HepG2 (cell line): Measurements from ENCODE around the gene KLHL12. TPM values are rescaled to one million over a fixed set of nuclear protein-coding genes. Genes with fewer than 3 reads are reported as not detected.

ENCODE experiments used
- ARNT ChIP-seq: fragments of 450-650 bp; IDR thresholded peaks from 2 replicates; pipeline ENCODE4 v1.6.1; 2017
- BRD4 ChIP-seq: sonication (generic); formaldehyde crosslinking; IDR thresholded peaks from 2 replicates; pipeline ENCODE4 v1.4.0; 2020; ENCODE audit warnings: missing genetic modification reagents
- CENPX ChIP-seq: sonication (generic); formaldehyde crosslinking; IDR thresholded peaks from 2 replicates; pipeline ENCODE4 v1.9.0; 2021; ENCODE audit warnings: mild to moderate bottlenecking, missing genetic modification reagents, moderate library complexity
- CHD4 ChIP-seq: fragments of 200-600 bp; sonication (generic); IDR thresholded peaks from 2 replicates; pipeline ENCODE4 v1.7.0; 2017; ENCODE audit warnings: mild to moderate bottlenecking, low read length, borderline replicate concordance
- MAFG ChIP-seq: sonication (generic); formaldehyde crosslinking; IDR thresholded peaks from 2 replicates; pipeline ENCODE4 v1.5.1; 2020; ENCODE audit warnings: mild to moderate bottlenecking, missing genetic modification reagents
- MATR3 ChIP-seq: sonication (generic); formaldehyde crosslinking; IDR thresholded peaks from 2 replicates; pipeline ENCODE4 v1.4.0; 2020; ENCODE audit warnings: missing genetic modification reagents
- MEIS1 ChIP-seq: sonication (generic); formaldehyde crosslinking; IDR thresholded peaks from 2 replicates; pipeline ENCODE4 v1.9.0; 2021; ENCODE audit warnings: mild to moderate bottlenecking, missing genetic modification reagents, moderate library complexity, borderline replicate concordance
- MYC ChIP-seq: sonication (generic); formaldehyde crosslinking; IDR thresholded peaks from 2 replicates; pipeline ENCODE4 v1.9.0; 2021; ENCODE audit warnings: missing genetic modification reagents, borderline replicate concordance
- PCBP1 ChIP-seq: fragments of 200-400 bp; formaldehyde crosslinking; IDR thresholded peaks from 2 replicates; pipeline ENCODE4 v1.6.1; 2017; ENCODE audit warnings: mild to moderate bottlenecking, low read depth, low read length, borderline replicate concordance
- RBFOX2 ChIP-seq: fragments of 200-400 bp; formaldehyde crosslinking; IDR thresholded peaks from 2 replicates; pipeline ENCODE4 v1.6.1; 2017; ENCODE audit warnings: low read depth, mild to moderate bottlenecking, low read length
- SP4 ChIP-seq: sonication (generic); formaldehyde crosslinking; IDR thresholded peaks from 2 replicates; pipeline ENCODE4 v1.8.1; 2023; ENCODE audit warnings: mild to moderate bottlenecking, missing genetic modification reagents
- STAG1 ChIP-seq: sonication (generic); formaldehyde crosslinking; IDR thresholded peaks from 2 replicates; pipeline ENCODE4 v1.4.0; 2020; ENCODE audit warnings: missing genetic modification reagents
- TGIF2 ChIP-seq: IDR thresholded peaks from 2 replicates; pipeline ENCODE4 v1.6.1; 2016; ENCODE audit warnings: control low read depth, missing compliant biosample characterization
- TRIM24 ChIP-seq: sonication (generic); formaldehyde crosslinking; IDR thresholded peaks from 2 replicates; pipeline ENCODE4 v1.8.0; 2022; ENCODE audit warnings: mild to moderate bottlenecking, missing genetic modification reagents
- ZFP62 ChIP-seq: sonication (generic); formaldehyde crosslinking; IDR thresholded peaks from 2 replicates; pipeline ENCODE4 v1.4.0; 2020; ENCODE audit warnings: missing genetic modification reagents
- ZFX ChIP-seq: sonication (generic); formaldehyde crosslinking; IDR thresholded peaks from 2 replicates; pipeline ENCODE4 v1.4.0; 2020; ENCODE audit warnings: mild to moderate bottlenecking, low read depth, missing genetic modification reagents, moderate library complexity
- ZNF34 ChIP-seq: sonication (generic); formaldehyde crosslinking; IDR thresholded peaks from 2 replicates; pipeline ENCODE4 v1.4.0; 2020; ENCODE audit warnings: mild to moderate bottlenecking, missing genetic modification reagents, borderline replicate concordance
- ZNF543 ChIP-seq: sonication (generic); formaldehyde crosslinking; IDR thresholded peaks from 2 replicates; pipeline ENCODE4 v1.4.0; 2020; ENCODE audit warnings: mild to moderate bottlenecking, missing genetic modification reagents
- ZNF557 ChIP-seq: sonication (generic); formaldehyde crosslinking; IDR thresholded peaks from 2 replicates; pipeline ENCODE4 v1.4.0; 2020; ENCODE audit warnings: missing genetic modification reagents
- ZNF570 ChIP-seq: sonication (generic); formaldehyde crosslinking; IDR thresholded peaks from 2 replicates; pipeline ENCODE4 v1.4.0; 2020; ENCODE audit warnings: mild to moderate bottlenecking, missing genetic modification reagents, borderline replicate concordance
- ZNF678 ChIP-seq: sonication (generic); formaldehyde crosslinking; IDR thresholded peaks from 2 replicates; pipeline ENCODE4 v1.4.0; 2020; ENCODE audit warnings: mild to moderate bottlenecking, missing genetic modification reagents
- ZNF776 ChIP-seq: sonication (generic); formaldehyde crosslinking; IDR thresholded peaks from 2 replicates; pipeline ENCODE4 v1.4.0; 2020; ENCODE audit warnings: mild to moderate bottlenecking, missing genetic modification reagents
- polyA plus RNA-seq, 8 experiments: library from polyadenylated mRNA; depleted of rRNA in 3 of 8; stranded (reverse) in 7 of 8; unstranded in 1 of 8; fragments of >200 nt; fragmentation: Illumina TruSeq in 4 of 8; extraction: Trizol in 4 of 8; gene quantifications; 2 replicates each; pipeline versions ENCODE4 v1.2.1 to v1.2.3, GENCODE V29; 2011 to 2016; ENCODE audit warnings: low read depth in 4 of 8, missing spikeins in 1 of 8, mixed read lengths in 1 of 8; ENCODE audit not compliant: insufficient read depth in 1 of 8
- total RNA-seq, 5 experiments: library from RNA; depleted of rRNA; stranded (reverse); fragments of >200 nt; fragmentation: Illumina TruSeq; extraction: Trizol; gene quantifications; 2 replicates each; pipeline ENCODE4 v1.2.3, GENCODE V29; 2016; ENCODE audit warnings: low read depth in 1 of 5
- TF ChIP-seq, protein P1 (sequence below): sonication (generic); formaldehyde crosslinking; IDR thresholded peaks from 2 replicates; pipeline ENCODE4 v1.5.0; 2020; ENCODE audit warnings: mild to moderate bottlenecking, missing genetic modification reagents, moderate library complexity
- TF ChIP-seq, protein P2 (sequence below): sonication (generic); formaldehyde crosslinking; IDR thresholded peaks from 2 replicates; pipeline ENCODE4 v1.5.1; 2020; ENCODE audit warnings: mild to moderate bottlenecking, missing genetic modification reagents, moderate library complexity
- TF ChIP-seq, protein P3 (sequence below): sonication (generic); formaldehyde crosslinking; IDR thresholded peaks from 2 replicates; pipeline ENCODE4 v1.4.0; 2020; ENCODE audit warnings: missing genetic modification reagents

Gene KLHL12
- total and polyA plus RNA-seq, 2 of the 13 experiments (the other 11 are each of a cell fraction or from before 2014, with no cell fraction given), result 19.2 to 25.2 TPM

DNA sequence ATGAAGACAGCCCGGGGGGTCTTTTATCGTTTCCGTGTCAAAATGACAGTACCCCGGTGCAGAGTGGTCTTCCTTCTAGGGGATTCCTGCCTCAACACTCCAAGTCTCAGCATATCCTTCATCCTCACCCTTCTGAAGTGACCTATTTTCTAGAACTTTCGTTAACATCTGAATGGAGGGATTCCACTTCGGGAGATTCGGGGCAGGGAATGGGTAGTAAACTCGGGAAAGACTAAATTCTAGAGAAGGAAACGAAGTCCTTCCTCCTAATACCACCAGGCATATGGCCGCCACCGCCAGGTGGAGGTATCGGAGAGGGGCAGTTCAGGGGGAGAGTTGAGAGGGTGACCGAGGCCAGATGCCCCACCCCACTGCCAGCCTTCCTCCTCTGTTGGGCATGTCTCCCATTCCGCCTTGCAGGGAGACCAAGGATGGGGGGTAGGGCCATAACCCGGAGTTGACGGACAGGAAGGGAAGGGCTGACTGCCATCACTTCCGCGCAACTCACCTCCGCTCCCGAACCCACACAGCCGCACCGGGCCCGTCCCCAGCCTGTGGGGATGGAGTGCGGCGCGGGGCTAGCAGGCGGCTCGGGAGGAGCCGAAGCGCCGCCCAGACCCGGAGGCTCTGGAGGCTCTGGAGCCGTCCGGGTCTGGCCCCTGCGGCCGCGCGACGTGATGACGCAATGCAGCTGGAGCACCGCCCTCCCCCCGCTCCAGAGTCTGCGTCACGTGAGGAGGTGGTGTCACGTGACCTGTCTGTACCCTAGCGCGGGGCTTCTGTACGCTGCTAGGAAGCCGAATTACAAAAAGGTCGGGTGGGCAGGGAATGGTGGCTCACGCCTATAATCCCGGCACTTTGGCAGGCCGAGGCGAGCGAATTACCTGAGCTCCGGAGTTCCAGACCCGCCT, at the start of gene KLHL12 (continued):
- TF ChIP-seq ZFP62 (CRISPR knock-in tag), result no peak
- no peak for TF ChIP-seq MATR3 (CRISPR knock-in tag)
- TF ChIP-seq TRIM24 (CRISPR knock-in tag), result no peak
- TF ChIP-seq MYC (CRISPR knock-in tag), result 0 out of 2 replicates have a peak, but pooled peaks have one; percentile 77
- TF ChIP-seq BRD4, result peak; percentile 69; the same call in 1 of the 2 replicates
- peak; percentile 76; the same call in 1 of the 2 replicates for TF ChIP-seq MEIS1 (CRISPR knock-in tag)
- TF ChIP-seq SP4 (CRISPR knock-in tag), result peak; percentile 83; the same call in 1 of the 2 replicates
- no peak for TF ChIP-seq ZNF570 (CRISPR knock-in tag)
- no peak for TF ChIP-seq CHD4
- TF ChIP-seq, protein P1, sequence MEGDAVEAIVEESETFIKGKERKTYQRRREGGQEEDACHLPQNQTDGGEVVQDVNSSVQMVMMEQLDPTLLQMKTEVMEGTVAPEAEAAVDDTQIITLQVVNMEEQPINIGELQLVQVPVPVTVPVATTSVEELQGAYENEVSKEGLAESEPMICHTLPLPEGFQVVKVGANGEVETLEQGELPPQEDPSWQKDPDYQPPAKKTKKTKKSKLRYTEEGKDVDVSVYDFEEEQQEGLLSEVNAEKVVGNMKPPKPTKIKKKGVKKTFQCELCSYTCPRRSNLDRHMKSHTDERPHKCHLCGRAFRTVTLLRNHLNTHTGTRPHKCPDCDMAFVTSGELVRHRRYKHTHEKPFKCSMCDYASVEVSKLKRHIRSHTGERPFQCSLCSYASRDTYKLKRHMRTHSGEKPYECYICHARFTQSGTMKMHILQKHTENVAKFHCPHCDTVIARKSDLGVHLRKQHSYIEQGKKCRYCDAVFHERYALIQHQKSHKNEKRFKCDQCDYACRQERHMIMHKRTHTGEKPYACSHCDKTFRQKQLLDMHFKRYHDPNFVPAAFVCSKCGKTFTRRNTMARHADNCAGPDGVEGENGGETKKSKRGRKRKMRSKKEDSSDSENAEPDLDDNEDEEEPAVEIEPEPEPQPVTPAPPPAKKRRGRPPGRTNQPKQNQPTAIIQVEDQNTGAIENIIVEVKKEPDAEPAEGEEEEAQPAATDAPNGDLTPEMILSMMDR (CRISPR knock-in tag), result peak; percentile 78
- no peak for TF ChIP-seq PCBP1
- TF ChIP-seq ZNF34 (CRISPR knock-in tag), result no peak; the same call in 1 of the 2 replicates
- peak; percentile 79 for TF ChIP-seq ZNF543 (CRISPR knock-in tag)
- no peak for TF ChIP-seq ARNT
- peak; percentile 93 for TF ChIP-seq RBFOX2
- peak; percentile 95 for TF ChIP-seq TGIF2
- TF ChIP-seq, protein P2, sequence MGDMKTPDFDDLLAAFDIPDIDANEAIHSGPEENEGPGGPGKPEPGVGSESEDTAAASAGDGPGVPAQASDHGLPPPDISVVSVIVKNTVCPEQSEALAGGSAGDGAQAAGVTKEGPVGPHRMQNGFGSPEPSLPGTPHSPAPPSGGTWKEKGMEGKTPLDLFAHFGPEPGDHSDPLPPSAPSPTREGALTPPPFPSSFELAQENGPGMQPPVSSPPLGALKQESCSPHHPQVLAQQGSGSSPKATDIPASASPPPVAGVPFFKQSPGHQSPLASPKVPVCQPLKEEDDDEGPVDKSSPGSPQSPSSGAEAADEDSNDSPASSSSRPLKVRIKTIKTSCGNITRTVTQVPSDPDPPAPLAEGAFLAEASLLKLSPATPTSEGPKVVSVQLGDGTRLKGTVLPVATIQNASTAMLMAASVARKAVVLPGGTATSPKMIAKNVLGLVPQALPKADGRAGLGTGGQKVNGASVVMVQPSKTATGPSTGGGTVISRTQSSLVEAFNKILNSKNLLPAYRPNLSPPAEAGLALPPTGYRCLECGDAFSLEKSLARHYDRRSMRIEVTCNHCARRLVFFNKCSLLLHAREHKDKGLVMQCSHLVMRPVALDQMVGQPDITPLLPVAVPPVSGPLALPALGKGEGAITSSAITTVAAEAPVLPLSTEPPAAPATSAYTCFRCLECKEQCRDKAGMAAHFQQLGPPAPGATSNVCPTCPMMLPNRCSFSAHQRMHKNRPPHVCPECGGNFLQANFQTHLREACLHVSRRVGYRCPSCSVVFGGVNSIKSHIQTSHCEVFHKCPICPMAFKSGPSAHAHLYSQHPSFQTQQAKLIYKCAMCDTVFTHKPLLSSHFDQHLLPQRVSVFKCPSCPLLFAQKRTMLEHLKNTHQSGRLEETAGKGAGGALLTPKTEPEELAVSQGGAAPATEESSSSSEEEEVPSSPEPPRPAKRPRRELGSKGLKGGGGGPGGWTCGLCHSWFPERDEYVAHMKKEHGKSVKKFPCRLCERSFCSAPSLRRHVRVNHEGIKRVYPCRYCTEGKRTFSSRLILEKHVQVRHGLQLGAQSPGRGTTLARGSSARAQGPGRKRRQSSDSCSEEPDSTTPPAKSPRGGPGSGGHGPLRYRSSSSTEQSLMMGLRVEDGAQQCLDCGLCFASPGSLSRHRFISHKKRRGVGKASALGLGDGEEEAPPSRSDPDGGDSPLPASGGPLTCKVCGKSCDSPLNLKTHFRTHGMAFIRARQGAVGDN (CRISPR knock-in tag), result peak; percentile 91
- TF ChIP-seq, protein P3, sequence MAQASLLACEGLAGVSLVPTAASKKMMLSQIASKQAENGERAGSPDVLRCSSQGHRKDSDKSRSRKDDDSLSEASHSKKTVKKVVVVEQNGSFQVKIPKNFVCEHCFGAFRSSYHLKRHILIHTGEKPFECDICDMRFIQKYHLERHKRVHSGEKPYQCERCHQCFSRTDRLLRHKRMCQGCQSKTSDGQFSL, result peak; percentile 79; the same call in 1 of the 2 replicates
- peak; percentile 66; the same call in 1 of the 2 replicates for TF ChIP-seq ZNF776 (CRISPR knock-in tag)
- TF ChIP-seq ZFX (CRISPR knock-in tag), result peak; percentile 87
- peak; percentile 69; the same call in 1 of the 2 replicates for TF ChIP-seq ZNF557 (CRISPR knock-in tag)
- no peak for TF ChIP-seq MAFG (CRISPR knock-in tag)
- peak; percentile 26; the same call in 1 of the 2 replicates for TF ChIP-seq STAG1
- no peak for TF ChIP-seq CENPX (CRISPR knock-in tag)
- TF ChIP-seq ZNF678 (CRISPR knock-in tag), result peak; percentile 65; the same call in 1 of the 2 replicates
